Activated naive CD4-positive, alpha-beta T cell treated with anti-CD3 and anti-CD28 coated beads for 36 hours (primary cell): ENCODE results near the gene GABBR2. TPM values are rescaled to one million over a fixed set of nuclear protein-coding genes. Genes with fewer than 3 reads are reported as not detected.

Experiments
- CTCF ChIA-PET: fragments of 350-600 bp; sonication (Branson Sonifier 250); formaldehyde crosslinking; loops from one replicate; lab custom pipeline; 2021; ENCODE audit warnings: antibody characterized with exemption; lab: Charles Lee
- DNase-seq: peaks from one replicate; pipeline ENCODE4 v3.0.0-alpha.2; 2020
- H3K27ac Mint-ChIP-seq: one replicate; pipeline ENCODE4 v1.8.0; 2021; ENCODE audit warnings: mild to moderate bottlenecking, mixed read lengths
- H3K27me3 Mint-ChIP-seq: one replicate; pipeline ENCODE4 v1.8.0; 2021; ENCODE audit warnings: low read depth, mixed read lengths
- H3K36me3 Mint-ChIP-seq: one replicate; pipeline ENCODE4 v1.8.0; 2021; ENCODE audit warnings: low read depth, mixed read lengths
- H3K4me1 Mint-ChIP-seq: one replicate; pipeline ENCODE4 v1.8.0; 2021; ENCODE audit warnings: low read depth, mixed read lengths
- H3K4me3 Mint-ChIP-seq: one replicate; pipeline ENCODE4 v1.8.0; 2021; ENCODE audit warnings: mild to moderate bottlenecking, moderate library complexity, mixed read lengths
- H3K9me3 Mint-ChIP-seq: one replicate; pipeline ENCODE4 v1.8.0; 2021; ENCODE audit warnings: mixed read lengths
- intact Hi-C: fragments of 100-400 bp; cut with micrococcal nuclease; formaldehyde crosslinking; loops from one replicate; pipeline ENCODE4 v1.15.1; 2023
- total RNA-seq, 2 experiments: library from RNA; stranded (reverse); gene quantifications; one replicate each; pipeline ENCODE4 v1.2.3, GENCODE V29; 2021

Gene GABBR2
- total RNA-seq, 2 experiments from 2014 or later, result not detected

DNA sequence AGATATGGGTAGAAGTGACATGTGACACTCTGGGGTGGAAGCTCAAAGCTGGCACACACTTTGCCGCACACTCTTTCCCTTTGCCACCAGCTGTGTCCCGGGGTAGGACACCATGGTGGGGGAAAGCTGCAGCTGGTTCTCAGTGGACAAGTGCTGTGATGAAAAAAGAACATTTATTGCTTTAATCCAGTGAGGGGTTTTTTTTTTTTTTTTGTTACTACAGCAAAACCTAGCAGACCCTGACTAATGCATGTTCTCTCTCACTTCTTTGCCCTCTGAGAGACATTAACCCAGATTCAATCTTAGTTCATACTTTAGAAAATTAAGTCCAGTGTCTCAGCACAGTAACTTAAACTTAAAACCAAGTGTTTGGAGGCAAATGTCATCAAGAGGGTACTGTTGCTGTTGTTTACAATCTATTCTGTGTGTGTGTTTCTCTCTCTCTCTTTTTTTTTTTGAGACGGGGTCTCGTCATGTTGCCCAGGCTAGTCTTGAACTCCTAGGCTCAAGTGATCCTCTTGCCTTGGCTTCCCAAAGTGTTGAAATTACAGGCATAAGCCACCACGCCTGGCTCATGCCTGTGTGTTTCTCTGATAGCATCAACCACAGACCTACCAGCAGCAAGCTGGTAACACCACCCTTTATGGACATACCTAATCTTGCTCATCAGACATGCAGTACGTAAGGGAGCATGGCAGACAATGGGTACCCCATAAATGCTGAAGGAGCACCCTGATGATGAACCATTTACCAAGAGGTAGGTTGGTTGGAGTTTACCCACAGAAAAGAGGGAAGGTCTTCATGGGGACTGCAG lies 368.5 kb downstream of the GABBR2 start:
- no peaks in the 10 kb centered on the region for H3K4me1 Mint-ChIP-seq
- CTCF ChIA-PET, result no interaction called here
- H3K9me3 Mint-ChIP-seq, result peaks cover 2% of the 10 kb centered on the region
- H3K27me3 Mint-ChIP-seq, result peaks cover 16% of the 10 kb centered on the region
- DNase-seq, result no peak
- H3K27ac Mint-ChIP-seq, result no peak overlapping the region
- H3K36me3 Mint-ChIP-seq, result no peaks in the 10 kb centered on the region
- H3K4me3 Mint-ChIP-seq, result no peak overlapping the region
- intact Hi-C loops, result no loop called here

- peaks cover 8% of the 10 kb centered on the region for H3K27me3 Mint-ChIP-seq
- no peaks in the 10 kb centered on the region for H3K4me1 Mint-ChIP-seq
- no peak overlapping the region for H3K27ac Mint-ChIP-seq
- H3K9me3 Mint-ChIP-seq, result peaks cover 2% of the 10 kb centered on the region
- CTCF ChIA-PET, result interaction anchor here (1.7 kb wide), 1 partner anchor 20 kb away, joined by 7 read pairs; no protein-coding TSS in a partner anchor
- H3K36me3 Mint-ChIP-seq, result no peaks in the 10 kb centered on the region
- no peak overlapping the region for H3K4me3 Mint-ChIP-seq
- DNase-seq, result no peak
- intact Hi-C loops, result no loop called here
Observed at GRCh38 chr9:98335661-98336060, 373.1 kb downstream of the GABBR2 start.

DNA sequence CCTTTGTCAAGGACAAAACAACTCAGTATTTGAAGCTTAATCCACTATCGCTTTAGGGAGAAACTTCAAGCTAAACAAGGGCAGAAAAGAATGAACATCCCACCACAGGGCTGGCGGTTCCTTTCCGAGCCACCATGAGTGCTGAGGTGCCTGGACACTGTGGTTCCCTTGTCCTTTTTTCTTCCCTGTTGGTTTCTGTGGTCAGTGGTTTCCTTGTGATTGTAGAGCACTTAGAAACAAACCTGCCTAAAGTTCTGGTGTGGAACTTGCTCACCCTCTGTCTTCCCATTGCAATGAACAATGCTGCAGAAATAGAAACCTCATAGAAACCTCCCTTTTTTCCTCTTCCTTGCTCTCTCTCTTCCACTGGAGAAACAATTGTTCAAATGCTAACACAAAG lies 373.9 kb downstream of the GABBR2 start:
- CTCF ChIA-PET, result interaction anchor here (1.3 to 1.7 kb wide), 2 partner anchors 19 to 440 kb away, joined by 4 to 7 read pairs; no protein-coding TSS in a partner anchor
- intact Hi-C loops, result no loop called here
- peaks cover under 1% of the 10 kb centered on the region for H3K9me3 Mint-ChIP-seq
- no peaks in the 10 kb centered on the region for H3K4me1 Mint-ChIP-seq
- no peak for DNase-seq
- H3K36me3 Mint-ChIP-seq, result no peaks in the 10 kb centered on the region
- H3K27ac Mint-ChIP-seq, result no peak overlapping the region
- no peak overlapping the region for H3K4me3 Mint-ChIP-seq
- peaks cover 6% of the 10 kb centered on the region for H3K27me3 Mint-ChIP-seq

DNA sequence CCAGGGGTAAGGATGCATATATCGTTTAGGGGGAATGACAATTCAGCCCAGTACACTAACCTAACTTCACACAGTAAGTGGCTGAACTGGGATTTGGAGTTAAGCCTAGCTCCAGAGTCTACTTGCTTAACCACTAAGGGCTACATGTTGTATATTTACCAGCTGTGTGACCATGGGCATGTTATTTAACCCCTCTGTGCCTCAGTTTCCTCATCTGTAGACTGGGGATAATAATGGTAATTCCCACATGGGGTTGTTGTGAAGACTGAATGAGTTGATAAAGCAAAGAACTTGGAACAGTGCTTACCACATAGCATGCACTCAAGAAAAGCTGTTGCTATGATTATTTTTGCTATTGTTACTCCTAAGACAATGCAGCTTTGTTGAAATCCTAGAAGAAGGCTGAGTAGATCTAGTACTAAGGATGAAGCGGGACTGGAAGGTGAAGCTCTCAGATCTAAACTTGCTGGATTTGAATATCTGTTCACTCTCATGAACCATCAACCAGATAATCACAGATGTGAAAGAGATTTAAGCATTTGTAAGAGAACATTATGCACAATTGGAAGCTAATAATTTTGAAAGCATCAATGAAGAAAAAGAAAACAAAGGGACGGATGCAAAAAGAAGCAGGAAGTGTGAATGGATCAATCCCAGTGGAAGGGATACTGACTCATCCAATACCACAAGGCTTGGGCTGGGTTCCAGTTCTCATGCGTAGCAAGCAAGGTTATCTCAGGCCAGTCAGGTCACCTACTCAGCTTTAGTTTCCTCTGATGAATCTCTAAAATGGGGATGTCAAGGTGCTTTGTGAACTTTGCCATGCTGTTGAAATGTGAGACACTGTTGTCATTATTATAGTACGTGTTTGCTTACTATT lies 374.8 kb downstream of the GABBR2 start:
- H3K4me1 Mint-ChIP-seq, result no peaks in the 10 kb centered on the region
- no peak for DNase-seq
- peaks cover 5% of the 10 kb centered on the region for H3K27me3 Mint-ChIP-seq
- no peaks in the 10 kb centered on the region for H3K36me3 Mint-ChIP-seq
- intact Hi-C loops, result no loop called here
- no peaks in the 10 kb centered on the region for H3K9me3 Mint-ChIP-seq
- no peak overlapping the region for H3K4me3 Mint-ChIP-seq
- H3K27ac Mint-ChIP-seq, result no peak overlapping the region
- CTCF ChIA-PET, result interaction anchor here (1.0 to 1.3 kb wide), 2 partner anchors 18 to 441 kb away, joined by 3 to 4 read pairs; no protein-coding TSS in a partner anchor

- CTCF ChIA-PET, result interaction anchor here (1.0 kb wide), 1 partner anchor 443 kb away, joined by 3 read pairs; no protein-coding TSS in a partner anchor
- H3K9me3 Mint-ChIP-seq, result no peaks in the 10 kb centered on the region
- no peak overlapping the region for H3K4me3 Mint-ChIP-seq
- no peak overlapping the region for H3K27ac Mint-ChIP-seq
- DNase-seq, result no peak
- H3K4me1 Mint-ChIP-seq, result no peaks in the 10 kb centered on the region
- peaks cover 5% of the 10 kb centered on the region for H3K27me3 Mint-ChIP-seq
- intact Hi-C loops, result no loop called here
- H3K36me3 Mint-ChIP-seq, result no peaks in the 10 kb centered on the region
Observed at GRCh38 chr9:98332405-98332831, 376.3 kb downstream of the GABBR2 start.

- CTCF ChIA-PET, result interaction anchor here (1.0 kb wide), 1 partner anchor 443 kb away, joined by 3 read pairs; no protein-coding TSS in a partner anchor
- Mint-ChIP-seq H3K27me3 (peaks cover 5% of the 10 kb centered on the region), H3K4me3 (no peak overlapping the region), H3K27ac (no peak overlapping the region), H3K9me3 (no peaks in the 10 kb centered on the region), H3K36me3 (no peaks in the 10 kb centered on the region), H3K4me1 (no peaks in the 10 kb centered on the region)
- intact Hi-C loops, result no loop called here
- DNase-seq, result no peak
Observed at GRCh38 chr9:98331536-98332259, 377.0 kb downstream of the GABBR2 start.

DNA sequence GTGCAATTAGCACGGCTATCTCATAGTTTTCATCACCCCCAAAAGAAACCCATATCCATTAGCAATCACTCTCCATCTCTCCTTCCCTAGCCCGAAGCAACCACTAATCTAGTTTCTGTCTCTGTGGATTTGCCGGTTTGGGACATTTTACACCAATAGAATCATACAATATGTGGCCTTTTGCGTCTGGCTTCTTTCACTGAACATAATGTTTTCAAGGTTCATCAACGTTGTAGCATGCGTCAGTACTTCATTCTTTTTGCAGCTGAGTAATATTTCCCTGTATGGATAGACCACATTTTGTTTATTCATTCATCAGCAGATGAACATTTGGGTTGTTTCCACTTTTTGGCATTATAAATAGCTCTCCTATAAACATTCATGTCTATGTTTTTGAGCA lies 377.9 kb downstream of the GABBR2 start:
- no peak for DNase-seq
- peaks cover 2% of the 10 kb centered on the region for H3K27me3 Mint-ChIP-seq

GRCh38 chr9:98329904-98330303 lies 378.8 kb downstream of the GABBR2 start:
- Mint-ChIP-seq H3K27me3 (no peaks in the 10 kb centered on the region), H3K4me3 (no peak overlapping the region), H3K36me3 (no peaks in the 10 kb centered on the region), H3K9me3 (no peaks in the 10 kb centered on the region), H3K4me1 (no peaks in the 10 kb centered on the region), H3K27ac (no peak overlapping the region)
- CTCF ChIA-PET, result no interaction called here
- intact Hi-C loops, result no loop called here
- no peak for DNase-seq

More for the DNA sequence above, 377.9 kb downstream of the GABBR2 start:
- Mint-ChIP-seq H3K36me3 (no peaks in the 10 kb centered on the region), H3K9me3 (no peaks in the 10 kb centered on the region), H3K4me1 (no peaks in the 10 kb centered on the region), H3K4me3 (no peak overlapping the region), H3K27ac (no peak overlapping the region)
- CTCF ChIA-PET, result no interaction called here
- intact Hi-C loops, result no loop called here

- H3K27ac Mint-ChIP-seq, result no peak overlapping the region
- H3K27me3 Mint-ChIP-seq, result no peaks in the 10 kb centered on the region
- no peaks in the 10 kb centered on the region for H3K9me3 Mint-ChIP-seq
- no peak overlapping the region for H3K4me3 Mint-ChIP-seq
- no peaks in the 10 kb centered on the region for H3K36me3 Mint-ChIP-seq
- intact Hi-C loops, result no loop called here
- H3K4me1 Mint-ChIP-seq, result no peaks in the 10 kb centered on the region
- CTCF ChIA-PET, result no interaction called here
- no peak for DNase-seq
Observed at GRCh38 chr9:98329281-98329680, 379.5 kb downstream of the GABBR2 start.

DNA sequence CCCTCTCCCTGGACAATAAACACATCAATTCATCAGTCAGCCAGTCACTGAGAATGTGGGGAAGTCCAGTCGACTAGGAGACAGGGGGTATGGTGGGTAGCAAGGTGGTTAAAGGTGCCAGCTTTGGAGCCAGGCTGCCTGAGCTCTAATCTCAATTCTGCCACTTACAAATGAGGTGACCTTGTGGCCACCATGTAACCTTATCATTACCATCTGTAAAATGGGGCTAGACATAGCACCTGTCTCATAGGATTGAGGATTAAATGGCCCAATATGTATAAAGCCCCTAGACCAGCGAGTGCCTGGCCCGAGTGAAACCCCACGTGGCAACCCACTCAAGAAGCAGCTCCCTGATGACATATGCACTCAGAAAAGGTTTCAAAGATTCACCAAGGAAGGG lies 380.0 kb downstream of the GABBR2 start:
- Mint-ChIP-seq H3K4me3 (no peak overlapping the region), H3K27me3 (no peaks in the 10 kb centered on the region), H3K4me1 (no peaks in the 10 kb centered on the region), H3K27ac (no peak overlapping the region), H3K36me3 (no peaks in the 10 kb centered on the region), H3K9me3 (no peaks in the 10 kb centered on the region)
- intact Hi-C loops, result no loop called here
- no peak for DNase-seq
- CTCF ChIA-PET, result no interaction called here

GRCh38 chr9:98328141-98328540 lies 380.6 kb downstream of the GABBR2 start:
- H3K27ac Mint-ChIP-seq, result no peak overlapping the region
- CTCF ChIA-PET, result interaction anchor here (2.6 kb wide), 1 partner anchor 13 kb away, joined by 10 read pairs; no protein-coding TSS in a partner anchor
- H3K9me3 Mint-ChIP-seq, result no peaks in the 10 kb centered on the region
- H3K36me3 Mint-ChIP-seq, result no peaks in the 10 kb centered on the region
- no peaks in the 10 kb centered on the region for H3K27me3 Mint-ChIP-seq
- intact Hi-C loops, result no loop called here
- H3K4me1 Mint-ChIP-seq, result no peaks in the 10 kb centered on the region
- H3K4me3 Mint-ChIP-seq, result no peak overlapping the region
- no peak for DNase-seq

- no peaks in the 10 kb centered on the region for H3K4me1 Mint-ChIP-seq
- no peak overlapping the region for H3K27ac Mint-ChIP-seq
- intact Hi-C loops, result no loop called here
- CTCF ChIA-PET, result interaction anchor here (2.6 kb wide), 1 partner anchor 12 kb away, joined by 10 read pairs; no protein-coding TSS in a partner anchor
- no peak overlapping the region for H3K4me3 Mint-ChIP-seq
- no peaks in the 10 kb centered on the region for H3K27me3 Mint-ChIP-seq
- no peak for DNase-seq
- H3K36me3 Mint-ChIP-seq, result no peaks in the 10 kb centered on the region
- no peaks in the 10 kb centered on the region for H3K9me3 Mint-ChIP-seq
Observed at GRCh38 chr9:98327249-98327561, 381.5 kb downstream of the GABBR2 start.
